D341Med (cell line): Measurements from ENCODE around the gene NEDD9.

Source experiments
- DNase-seq: peaks from one replicate; pipeline ENCODE4 v3.0.0; 2012; ENCODE audit warnings: low spot score

Gene NEDD9

GRCh38 chr6:11174242-11174611, 58.2 kb downstream of the NEDD9 start:
- no peak for DNase-seq

GRCh38 chr6:11172501-11173327, 59.8 kb downstream of the NEDD9 start:
- peak; percentile 70 for DNase-seq

GRCh38 chr6:11171952-11172351, 60.5 kb downstream of the NEDD9 start:
- DNase-seq, result no peak

GRCh38 chr6:11168091-11168635, 64.3 kb downstream of the NEDD9 start:
- DNase-seq, result no peak

- no peak for DNase-seq
Measured at GRCh38 chr6:11166948-11167347, 65.5 kb downstream of the NEDD9 start.

- DNase-seq, result no peak
Measured at GRCh38 chr6:11164717-11165646, 67.5 kb downstream of the NEDD9 start.

- DNase-seq, result no peak
Measured at GRCh38 chr6:11163932-11164331, 68.5 kb downstream of the NEDD9 start.

- no peak for DNase-seq
Measured at GRCh38 chr6:11162262-11162661, 70.2 kb downstream of the NEDD9 start.

- no peak for DNase-seq
Measured at GRCh38 chr6:11161031-11161956, 71.2 kb downstream of the NEDD9 start.

- no peak for DNase-seq
Measured at GRCh38 chr6:11160199-11160598, 72.3 kb downstream of the NEDD9 start.

GRCh38 chr6:11155589-11155988, 76.9 kb downstream of the NEDD9 start:
- no peak for DNase-seq

- no peak for DNase-seq
Measured at GRCh38 chr6:11153447-11153846, 79.0 kb downstream of the NEDD9 start.

GRCh38 chr6:11152581-11152980, 79.9 kb downstream of the NEDD9 start:
- DNase-seq, result no peak

GRCh38 chr6:11151488-11151887, 81.0 kb downstream of the NEDD9 start:
- no peak for DNase-seq

- no peak for DNase-seq
Measured at GRCh38 chr6:11149551-11149950, 82.9 kb downstream of the NEDD9 start.

GRCh38 chr6:11146117-11146826, 86.2 kb downstream of the NEDD9 start:
- no peak for DNase-seq

- DNase-seq, result peak; percentile 79
Measured at GRCh38 chr6:11144393-11144851, 88.0 kb downstream of the NEDD9 start.

GRCh38 chr6:11143394-11144371, 88.8 kb downstream of the NEDD9 start:
- DNase-seq, result no peak

- no peak for DNase-seq
Measured at GRCh38 chr6:11142296-11143027, 90.0 kb downstream of the NEDD9 start.
